HepG2 (cell line): ENCODE data around the gene ASPHD1. TPM values are rescaled to one million over a fixed set of nuclear protein-coding genes. Genes with fewer than 3 reads are reported as not detected.

ENCODE experiments used
- ESRRA ChIP-seq: sonication (generic); formaldehyde crosslinking; IDR thresholded peaks from 2 replicates; pipeline ENCODE4 v1.5.1; 2020; ENCODE audit warnings: mild to moderate bottlenecking, low read depth, missing genetic modification reagents
- KLF13 ChIP-seq: sonication (generic); formaldehyde crosslinking; IDR thresholded peaks from 2 replicates; pipeline ENCODE4 v1.4.0; 2020; ENCODE audit warnings: mild to moderate bottlenecking, missing genetic modification reagents
- LCORL ChIP-seq, 2 experiments: fragments of 450-650 bp in 1 of 2; sonication (generic) in 1 of 2; formaldehyde crosslinking in 1 of 2; IDR thresholded peaks; 2 replicates each; pipeline versions ENCODE4 v1.5.0 to v1.6.1; 2017 to 2020; ENCODE audit warnings: antibody characterized with exemption in 1 of 2, missing genetic modification reagents in 1 of 2
- MXI1 ChIP-seq: IDR thresholded peaks from 3 replicates; pipeline ENCODE4 v1.6.1; 2012; ENCODE audit warnings: low read depth, low read length, inconsistent platforms, borderline replicate concordance
- SMAD3 ChIP-seq: sonication (generic); formaldehyde crosslinking; IDR thresholded peaks from 2 replicates; pipeline ENCODE4 v1.4.0; 2020; ENCODE audit warnings: missing genetic modification reagents
- SP2 ChIP-seq: sonication (generic); formaldehyde crosslinking; IDR thresholded peaks from 2 replicates; pipeline ENCODE4 v1.5.1; 2020; ENCODE audit warnings: mild to moderate bottlenecking, missing genetic modification reagents
- ZNF256 ChIP-seq: sonication (generic); formaldehyde crosslinking; conservative IDR thresholded peaks from 2 replicates; pipeline ENCODE4 v1.4.0; 2020; ENCODE audit warnings: missing genetic modification reagents
- ZNF556 ChIP-seq: sonication (generic); formaldehyde crosslinking; IDR thresholded peaks from 2 replicates; pipeline ENCODE4 v1.4.0; 2020; ENCODE audit warnings: mild to moderate bottlenecking, missing genetic modification reagents, borderline replicate concordance
- ZNF775 ChIP-seq: sonication (generic); formaldehyde crosslinking; IDR thresholded peaks from 2 replicates; pipeline ENCODE4 v1.4.0; 2020; ENCODE audit warnings: missing genetic modification reagents, mild to moderate bottlenecking, moderate library complexity, borderline replicate concordance
- polyA plus RNA-seq, 8 experiments: library from polyadenylated mRNA; depleted of rRNA in 3 of 8; stranded (reverse) in 7 of 8; unstranded in 1 of 8; fragments of >200 nt; fragmentation: Illumina TruSeq in 4 of 8; extraction: Trizol in 4 of 8; gene quantifications; 2 replicates each; pipeline versions ENCODE4 v1.2.1 to v1.2.3, GENCODE V29; 2011 to 2016; ENCODE audit warnings: low read depth in 4 of 8, missing spikeins in 1 of 8, mixed read lengths in 1 of 8; ENCODE audit not compliant: insufficient read depth in 1 of 8
- total RNA-seq, 5 experiments: library from RNA; depleted of rRNA; stranded (reverse); fragments of >200 nt; fragmentation: Illumina TruSeq; extraction: Trizol; gene quantifications; 2 replicates each; pipeline ENCODE4 v1.2.3, GENCODE V29; 2016; ENCODE audit warnings: low read depth in 1 of 5
- TF ChIP-seq, protein P1 (sequence below): sonication (generic); formaldehyde crosslinking; IDR thresholded peaks from 2 replicates; pipeline ENCODE4 v1.9.0; 2022; ENCODE audit warnings: missing genetic modification reagents, mild to moderate bottlenecking, borderline replicate concordance
- TF ChIP-seq, protein P2 (sequence below), 2 experiments: fragments of 450-650 bp in 1 of 2; sonication (generic) in 1 of 2; formaldehyde crosslinking in 1 of 2; IDR thresholded peaks; 2 replicates each; pipeline versions ENCODE4 v1.6.1 to v1.8.0; 2016 to 2022; ENCODE audit warnings: antibody characterized with exemption in 1 of 2, mild to moderate bottlenecking in 1 of 2, missing genetic modification reagents in 1 of 2
- TF ChIP-seq, protein P3 (sequence below): sonication (generic); formaldehyde crosslinking; IDR thresholded peaks from 2 replicates; pipeline ENCODE4 v1.4.0; 2020; ENCODE audit warnings: missing genetic modification reagents, low read depth, mild to moderate bottlenecking, borderline replicate concordance

The ASPHD1 gene
- total and polyA plus RNA-seq, 2 of the 13 experiments (the other 11 are each of a cell fraction or from before 2014, with no cell fraction given) = 13.1 to 19.7 TPM

DNA sequence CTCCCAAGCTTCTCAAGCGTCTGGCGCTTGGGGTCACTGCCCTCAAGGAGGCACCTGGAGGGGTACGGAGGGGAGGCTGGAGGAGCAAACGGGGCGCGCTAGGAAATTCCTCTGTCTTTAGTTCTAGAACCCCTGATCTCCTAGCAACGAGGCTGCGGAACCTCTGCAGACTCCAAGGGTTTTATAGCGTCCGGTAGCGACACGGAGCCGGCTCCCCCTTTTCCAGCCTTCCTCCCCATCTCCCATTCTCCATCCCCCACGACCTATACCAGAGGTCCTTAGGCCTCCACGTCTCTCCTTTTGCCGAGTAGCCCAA lies 36.7 kb upstream of the ASPHD1 start (continued):
- TF ChIP-seq LCORL (IDR thresholded peaks at IDR 0.05) (no peak), LCORL (CRISPR knock-in tag; IDR thresholded peaks at IDR 0.05) (no peak), ESRRA (no peak), SP2 (CRISPR knock-in tag) (no peak), KLF13 (CRISPR knock-in tag) (no peak), ZNF256 (CRISPR knock-in tag) (no peak), MXI1 (no peak), SMAD3 (CRISPR knock-in tag) (no peak), ZNF556 (CRISPR knock-in tag) (no peak), ZNF775 (CRISPR knock-in tag) (no peak)
- TF ChIP-seq, protein P1, sequence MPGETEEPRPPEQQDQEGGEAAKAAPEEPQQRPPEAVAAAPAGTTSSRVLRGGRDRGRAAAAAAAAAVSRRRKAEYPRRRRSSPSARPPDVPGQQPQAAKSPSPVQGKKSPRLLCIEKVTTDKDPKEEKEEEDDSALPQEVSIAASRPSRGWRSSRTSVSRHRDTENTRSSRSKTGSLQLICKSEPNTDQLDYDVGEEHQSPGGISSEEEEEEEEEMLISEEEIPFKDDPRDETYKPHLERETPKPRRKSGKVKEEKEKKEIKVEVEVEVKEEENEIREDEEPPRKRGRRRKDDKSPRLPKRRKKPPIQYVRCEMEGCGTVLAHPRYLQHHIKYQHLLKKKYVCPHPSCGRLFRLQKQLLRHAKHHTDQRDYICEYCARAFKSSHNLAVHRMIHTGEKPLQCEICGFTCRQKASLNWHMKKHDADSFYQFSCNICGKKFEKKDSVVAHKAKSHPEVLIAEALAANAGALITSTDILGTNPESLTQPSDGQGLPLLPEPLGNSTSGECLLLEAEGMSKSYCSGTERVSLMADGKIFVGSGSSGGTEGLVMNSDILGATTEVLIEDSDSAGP = no peak; the same call in 1 of the 2 replicates
- TF ChIP-seq, protein P2, sequence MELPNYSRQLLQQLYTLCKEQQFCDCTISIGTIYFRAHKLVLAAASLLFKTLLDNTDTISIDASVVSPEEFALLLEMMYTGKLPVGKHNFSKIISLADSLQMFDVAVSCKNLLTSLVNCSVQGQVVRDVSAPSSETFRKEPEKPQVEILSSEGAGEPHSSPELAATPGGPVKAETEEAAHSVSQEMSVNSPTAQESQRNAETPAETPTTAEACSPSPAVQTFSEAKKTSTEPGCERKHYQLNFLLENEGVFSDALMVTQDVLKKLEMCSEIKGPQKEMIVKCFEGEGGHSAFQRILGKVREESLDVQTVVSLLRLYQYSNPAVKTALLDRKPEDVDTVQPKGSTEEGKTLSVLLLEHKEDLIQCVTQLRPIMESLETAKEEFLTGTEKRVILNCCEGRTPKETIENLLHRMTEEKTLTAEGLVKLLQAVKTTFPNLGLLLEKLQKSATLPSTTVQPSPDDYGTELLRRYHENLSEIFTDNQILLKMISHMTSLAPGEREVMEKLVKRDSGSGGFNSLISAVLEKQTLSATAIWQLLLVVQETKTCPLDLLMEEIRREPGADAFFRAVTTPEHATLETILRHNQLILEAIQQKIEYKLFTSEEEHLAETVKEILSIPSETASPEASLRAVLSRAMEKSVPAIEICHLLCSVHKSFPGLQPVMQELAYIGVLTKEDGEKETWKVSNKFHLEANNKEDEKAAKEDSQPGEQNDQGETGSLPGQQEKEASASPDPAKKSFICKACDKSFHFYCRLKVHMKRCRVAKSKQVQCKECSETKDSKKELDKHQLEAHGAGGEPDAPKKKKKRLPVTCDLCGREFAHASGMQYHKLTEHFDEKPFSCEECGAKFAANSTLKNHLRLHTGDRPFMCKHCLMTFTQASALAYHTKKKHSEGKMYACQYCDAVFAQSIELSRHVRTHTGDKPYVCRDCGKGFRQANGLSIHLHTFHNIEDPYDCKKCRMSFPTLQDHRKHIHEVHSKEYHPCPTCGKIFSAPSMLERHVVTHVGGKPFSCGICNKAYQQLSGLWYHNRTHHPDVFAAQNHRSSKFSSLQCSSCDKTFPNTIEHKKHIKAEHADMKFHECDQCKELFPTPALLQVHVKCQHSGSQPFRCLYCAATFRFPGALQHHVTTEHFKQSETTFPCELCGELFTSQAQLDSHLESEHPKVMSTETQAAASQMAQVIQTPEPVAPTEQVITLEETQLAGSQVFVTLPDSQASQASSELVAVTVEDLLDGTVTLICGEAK (IDR thresholded peaks at IDR 0.05) = no peak
- TF ChIP-seq, protein P2 (CRISPR knock-in tag; IDR thresholded peaks at IDR 0.05) = no peak
- TF ChIP-seq, protein P3, sequence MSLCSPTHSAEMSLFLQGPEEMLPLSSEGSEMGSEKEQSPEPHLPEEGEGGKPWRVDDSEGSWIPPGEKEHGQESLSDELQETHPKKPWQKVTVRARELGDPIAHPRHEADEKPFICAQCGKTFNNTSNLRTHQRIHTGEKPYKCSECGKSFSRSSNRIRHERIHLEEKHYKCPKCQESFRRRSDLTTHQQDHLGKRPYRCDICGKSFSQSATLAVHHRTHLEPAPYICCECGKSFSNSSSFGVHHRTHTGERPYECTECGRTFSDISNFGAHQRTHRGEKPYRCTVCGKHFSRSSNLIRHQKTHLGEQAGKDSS (CRISPR knock-in tag) = no peak
